ENCODE data around the gene CSNK1A1L.
"Not testable (repeated sequence)": the region's sequence is repeated elsewhere in the genome, so short reads cannot be mapped to it uniquely, and the experiment has no call there.

Gene CSNK1A1L

GRCh38 chr13:37070145-37070695, 35.2 kb downstream of the CSNK1A1L start:
- H3K27ac ChIP-seq: peak overlapping the region in 6 of 11 experiments; percentile 59 to 73 (median 70); a peak in 9 of 22 replicates
- H4K20me1 ChIP-seq: no peaks in the 10 kb centered on the region
- peak overlapping the region in 5 of 11 experiments; percentile 57 to 75 (median 72); a peak in 9 of 22 replicates for H3K9ac ChIP-seq
- H3K9me3 ChIP-seq (replicated peaks in 1 of 11): no peaks in the 10 kb centered on the region
- TF ChIP-seq Cebpa-rat (IDR thresholded peaks at IDR 0.05): no peak
- peaks cover 10 to 19% (median 13%) of the 10 kb centered on the region in 10 experiments for H3K4me1 ChIP-seq
- H3K27me3 ChIP-seq: 0 out of 22 replicates have a peak, but pooled peaks cover 0 to 4% (median 0%) of the 10 kb centered on the region in 11 experiments
- H3K4me3 ChIP-seq: peak overlapping the region in 5 of 10 experiments; percentile 44 to 67 (median 54); a peak in 9 of 20 replicates
- peak overlapping the region; percentile 86 to 98 (median 93); a peak in 21 of 22 replicates for H3K4me2 ChIP-seq
- H3K36me3 ChIP-seq: no peaks in the 10 kb centered on the region

GRCh38 chr13:37069597-37070103, 35.8 kb downstream of the CSNK1A1L start:
- peak overlapping the region; percentile 86 to 98 (median 93) for H3K4me2 ChIP-seq
- H3K27ac ChIP-seq: peak overlapping the region in 10 of 11 experiments; percentile 27 to 73 (median 66); a peak in 19 of 22 replicates
- 0 out of 22 replicates have a peak, but pooled peaks cover 0 to 4% (median 0%) of the 10 kb centered on the region in 11 experiments for H3K27me3 ChIP-seq
- H3K4me3 ChIP-seq: peak overlapping the region; percentile 44 to 67 (median 52)
- no peak for TF ChIP-seq Cebpa-rat (IDR thresholded peaks at IDR 0.05)
- no peaks in the 10 kb centered on the region for H4K20me1 ChIP-seq
- H3K9me3 ChIP-seq (replicated peaks in 1 of 11): no peaks in the 10 kb centered on the region
- peaks cover 13 to 19% (median 16%) of the 10 kb centered on the region in 10 experiments for H3K4me1 ChIP-seq
- H3K36me3 ChIP-seq: no peaks in the 10 kb centered on the region
- H3K9ac ChIP-seq: peak overlapping the region; percentile 52 to 75 (median 71)

- Histone ChIP-seq H4K20me1 (no peaks in the 10 kb centered on the region), H3K4me3 (peak overlapping the region; percentile 44 to 67 (median 52)), H3K9me3 (replicated peaks in 1 of 11) (no peaks in the 10 kb centered on the region), H3K4me1 (peaks cover 13 to 23% (median 18%) of the 10 kb centered on the region in 10 experiments), H3K36me3 (no peaks in the 10 kb centered on the region), H3K27me3 (0 out of 22 replicates have a peak, but pooled peaks cover 0 to 4% (median 0%) of the 10 kb centered on the region in 11 experiments), H3K27ac (peak overlapping the region in 10 of 11 experiments; percentile 27 to 73 (median 66); a peak in 19 of 22 replicates), H3K4me2 (peak overlapping the region; percentile 86 to 98 (median 93)), H3K9ac (peak overlapping the region; percentile 52 to 75 (median 71); a peak in 21 of 22 replicates)
- TF ChIP-seq Cebpa-rat (IDR thresholded peaks at IDR 0.05): no peak
These were observed 36.5 kb downstream of the CSNK1A1L start for GRCh38 chr13:37068962-37069361.

- no peak for TF ChIP-seq Cebpa-rat (IDR thresholded peaks at IDR 0.05)
- no peaks in the 10 kb centered on the region for H4K20me1 ChIP-seq
- H3K9ac ChIP-seq: no peak overlapping the region
- H3K4me1 ChIP-seq: peaks cover 13 to 25% (median 18%) of the 10 kb centered on the region in 10 experiments
- peaks cover 0 to 4% (median 0%) of the 10 kb centered on the region in 11 experiments; a peak in 2 of 22 replicates for H3K27me3 ChIP-seq
- H3K9me3 ChIP-seq (replicated peaks in 1 of 11): no peaks in the 10 kb centered on the region
- H3K4me2 ChIP-seq: no peak overlapping the region
- no peaks in the 10 kb centered on the region for H3K36me3 ChIP-seq
- no peak overlapping the region for H3K4me3 ChIP-seq
- no peak overlapping the region for H3K27ac ChIP-seq
These were observed 37.6 kb downstream of the CSNK1A1L start for GRCh38 chr13:37067874-37068273.

- H3K36me3 ChIP-seq: no peaks in the 10 kb centered on the region
- TF ChIP-seq Cebpa-rat (IDR thresholded peaks at IDR 0.05): no peak
- no peaks in the 10 kb centered on the region for H3K9me3 ChIP-seq (replicated peaks in 1 of 11)
- no peaks in the 10 kb centered on the region for H4K20me1 ChIP-seq
- H3K4me1 ChIP-seq: peaks cover 13 to 25% (median 18%) of the 10 kb centered on the region in 10 experiments
- H3K27me3 ChIP-seq: peaks cover 0 to 4% (median 0%) of the 10 kb centered on the region in 11 experiments; a peak in 2 of 22 replicates
- H3K9ac ChIP-seq: no peak overlapping the region
- H3K27ac ChIP-seq: no peak overlapping the region
- H3K4me2 ChIP-seq: no peak overlapping the region
- no peak overlapping the region for H3K4me3 ChIP-seq
These were observed 39.5 kb downstream of the CSNK1A1L start for GRCh38 chr13:37065890-37066526.

- Histone ChIP-seq H3K4me3 (peak overlapping the region; percentile 73 to 95 (median 84)), H3K4me1 (peaks cover 13 to 29% (median 19%) of the 10 kb centered on the region in 10 experiments), H3K4me2 (peak overlapping the region; percentile 42 to 88 (median 76)), H3K27me3 (no peaks in the 10 kb centered on the region; a peak in 2 of 22 replicates), H3K9me3 (replicated peaks in 1 of 11) (peaks cover 0 to 20% (median 14%) of the 10 kb centered on the region in 11 experiments; a peak in 18 of 22 replicates), H3K36me3 (peaks cover 9 to 16% (median 13%) of the 10 kb centered on the region in 11 experiments), H3K27ac (peak overlapping the region; percentile 89 to 98 (median 95); a peak in 21 of 22 replicates), H4K20me1 (no peaks in the 10 kb centered on the region; a peak in 1 of 22 replicates), H3K9ac (peak overlapping the region; percentile 87 to 98 (median 94))
- no peak for TF ChIP-seq Cebpa-rat (IDR thresholded peaks at IDR 0.05)
These were observed 45.6 kb downstream of the CSNK1A1L start for GRCh38 chr13:37059848-37060192.

- Histone ChIP-seq H3K9ac (peak within 1 kb of the TSS; percentile 87 to 98 (median 94)), H3K4me1 (peaks cover 13 to 22% (median 17%) of the 10 kb centered on the region in 10 experiments), H3K9me3 (replicated peaks in 1 of 11) (peaks cover 0 to 20% (median 14%) of the 10 kb centered on the region in 11 experiments; a peak in 18 of 22 replicates), H3K36me3 (peaks cover 9 to 16% (median 13%) of the 10 kb centered on the region in 11 experiments), H3K4me2 (peak within 1 kb of the TSS; percentile 71 to 88 (median 80)), H4K20me1 (no peaks in the 10 kb centered on the region; a peak in 1 of 22 replicates), H3K4me3 (peak within 1 kb of the TSS; percentile 73 to 95 (median 84)), H3K27ac (peak within 1 kb of the TSS; percentile 89 to 98 (median 95)), H3K27me3 (no peaks in the 10 kb centered on the region; a peak in 2 of 22 replicates)
- no peak for TF ChIP-seq Cebpa-rat (IDR thresholded peaks at IDR 0.05)
These were observed 46.3 kb downstream of the CSNK1A1L start, which contains the start of gene SUPT20H for GRCh38 chr13:37058910-37059847. Gene SUPT20H (minus strand): TSS chr13:37059688. CDS start chr13:37051490, 8,198 bp downstream.

- H3K36me3 ChIP-seq: peaks cover 11 to 33% (median 26%) of the 10 kb centered on the region in 11 experiments
- H3K9ac ChIP-seq: not testable (repeated sequence)
These were observed 49.2 kb downstream of the CSNK1A1L start for GRCh38 chr13:37056228-37056627.

More at GRCh38 chr13:37056228-37056627, 49.2 kb downstream of the CSNK1A1L start:
- Histone ChIP-seq H4K20me1 (peaks cover 0 to 20% (median 4%) of the 10 kb centered on the region in 11 experiments; a peak in 9 of 22 replicates), H3K9me3 (replicated peaks in 1 of 11) (peaks cover 0 to 30% (median 19%) of the 10 kb centered on the region in 11 experiments; a peak in 18 of 22 replicates), H3K4me1 (peaks cover 13 to 20% (median 17%) of the 10 kb centered on the region in 10 experiments)
- H3K4me2 ChIP-seq, H3K27ac ChIP-seq, H3K27me3 ChIP-seq, H3K4me3 ChIP-seq: not testable (repeated sequence)
